ENCODE results near the gene RAD23A.

RAD23A gene

DNA sequence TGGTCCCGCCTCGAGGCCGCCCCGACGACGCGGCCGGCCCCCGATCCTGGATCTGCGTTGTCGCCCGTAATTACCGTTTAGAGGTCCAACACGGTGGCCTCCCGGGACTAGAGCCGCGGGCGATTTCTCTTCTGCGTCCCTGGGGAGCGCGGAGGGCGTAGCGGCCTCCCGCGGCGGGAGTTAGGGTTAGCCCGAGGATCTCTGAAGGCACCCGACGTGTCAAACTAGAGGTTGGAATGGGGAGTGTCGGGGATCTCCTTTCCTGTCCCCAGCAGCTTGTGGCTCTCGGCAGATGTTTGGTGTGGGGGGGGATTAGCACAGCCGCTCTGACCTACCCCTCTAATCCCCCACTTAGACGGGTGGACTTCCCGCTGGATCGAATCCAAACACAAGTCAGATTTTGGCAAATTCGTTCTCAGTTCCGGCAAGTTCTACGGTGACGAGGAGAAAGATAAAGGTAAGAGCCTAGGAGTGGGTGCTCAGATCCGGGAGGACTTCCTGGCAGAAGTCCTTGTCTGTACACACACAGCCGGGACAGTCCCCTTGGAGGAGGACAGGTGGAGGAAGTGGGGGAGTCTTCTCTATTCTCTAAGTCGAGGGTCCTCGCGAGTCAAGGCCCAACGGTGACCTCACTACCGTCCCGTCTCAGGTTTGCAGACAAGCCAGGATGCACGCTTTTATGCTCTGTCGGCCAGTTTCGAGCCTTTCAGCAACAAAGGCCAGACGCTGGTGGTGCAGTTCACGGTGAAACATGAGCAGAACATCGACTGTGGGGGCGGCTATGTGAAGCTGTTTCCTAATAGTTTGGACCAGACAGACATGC, 6.7 kb upstream of the RAD23A start:
- TF ChIP-seq, protein P1, sequence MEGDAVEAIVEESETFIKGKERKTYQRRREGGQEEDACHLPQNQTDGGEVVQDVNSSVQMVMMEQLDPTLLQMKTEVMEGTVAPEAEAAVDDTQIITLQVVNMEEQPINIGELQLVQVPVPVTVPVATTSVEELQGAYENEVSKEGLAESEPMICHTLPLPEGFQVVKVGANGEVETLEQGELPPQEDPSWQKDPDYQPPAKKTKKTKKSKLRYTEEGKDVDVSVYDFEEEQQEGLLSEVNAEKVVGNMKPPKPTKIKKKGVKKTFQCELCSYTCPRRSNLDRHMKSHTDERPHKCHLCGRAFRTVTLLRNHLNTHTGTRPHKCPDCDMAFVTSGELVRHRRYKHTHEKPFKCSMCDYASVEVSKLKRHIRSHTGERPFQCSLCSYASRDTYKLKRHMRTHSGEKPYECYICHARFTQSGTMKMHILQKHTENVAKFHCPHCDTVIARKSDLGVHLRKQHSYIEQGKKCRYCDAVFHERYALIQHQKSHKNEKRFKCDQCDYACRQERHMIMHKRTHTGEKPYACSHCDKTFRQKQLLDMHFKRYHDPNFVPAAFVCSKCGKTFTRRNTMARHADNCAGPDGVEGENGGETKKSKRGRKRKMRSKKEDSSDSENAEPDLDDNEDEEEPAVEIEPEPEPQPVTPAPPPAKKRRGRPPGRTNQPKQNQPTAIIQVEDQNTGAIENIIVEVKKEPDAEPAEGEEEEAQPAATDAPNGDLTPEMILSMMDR (conservative IDR thresholded peaks at IDR 0.05) = no peak
- TF ChIP-seq ZFX (IDR thresholded peaks at IDR 0.05) = peak; percentile 65; the same call in 1 of the 2 replicates
- peak overlapping the region; percentile 95 for H3K27ac ChIP-seq

DNA sequence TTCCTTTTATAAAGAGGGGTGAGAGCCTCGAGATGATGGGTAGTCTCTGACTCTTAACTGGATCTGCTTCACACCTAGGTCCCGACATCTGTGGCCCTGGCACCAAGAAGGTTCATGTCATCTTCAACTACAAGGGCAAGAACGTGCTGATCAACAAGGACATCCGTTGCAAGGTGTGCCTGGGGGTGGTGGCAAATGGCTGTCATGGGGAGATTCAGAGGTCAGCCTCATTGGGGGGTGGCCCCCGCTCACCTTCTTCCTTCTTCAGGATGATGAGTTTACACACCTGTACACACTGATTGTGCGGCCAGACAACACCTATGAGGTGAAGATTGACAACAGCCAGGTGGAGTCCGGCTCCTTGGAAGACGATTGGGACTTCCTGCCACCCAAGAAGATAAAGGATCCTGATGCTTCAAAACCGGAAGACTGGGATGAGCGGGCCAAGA, 5.7 kb upstream of the RAD23A start:
- TF ChIP-seq, protein P1 (conservative IDR thresholded peaks at IDR 0.05) = no peak

DNA sequence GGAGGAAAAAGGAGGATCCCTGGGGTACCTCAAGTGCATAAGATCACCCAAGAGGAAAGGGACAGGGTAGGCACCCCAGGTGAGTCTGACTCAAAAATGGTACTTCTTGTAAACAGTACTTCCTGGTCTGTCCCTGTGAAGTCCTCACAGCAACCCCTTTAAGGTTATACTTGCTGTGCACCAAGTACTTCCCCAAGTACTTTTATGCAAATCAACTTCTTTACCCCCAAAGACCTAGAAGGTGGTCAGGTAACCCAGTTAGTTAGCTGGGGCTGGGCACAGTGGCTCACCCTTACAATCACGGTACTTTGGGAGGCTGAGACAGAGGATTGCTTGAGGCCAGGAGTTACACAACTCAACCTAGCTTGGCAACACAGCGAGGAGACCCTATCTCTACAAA, 4.8 kb upstream of the RAD23A start:
- TF ChIP-seq, protein P1 (conservative IDR thresholded peaks at IDR 0.05) = no peak
- TF ChIP-seq ZFX (IDR thresholded peaks at IDR 0.05) = no peak
- peak overlapping the region; percentile 14 for H3K27ac ChIP-seq

More for the DNA sequence above, 5.7 kb upstream of the RAD23A start:
- H3K27ac ChIP-seq = peak overlapping the region; percentile 14

DNA sequence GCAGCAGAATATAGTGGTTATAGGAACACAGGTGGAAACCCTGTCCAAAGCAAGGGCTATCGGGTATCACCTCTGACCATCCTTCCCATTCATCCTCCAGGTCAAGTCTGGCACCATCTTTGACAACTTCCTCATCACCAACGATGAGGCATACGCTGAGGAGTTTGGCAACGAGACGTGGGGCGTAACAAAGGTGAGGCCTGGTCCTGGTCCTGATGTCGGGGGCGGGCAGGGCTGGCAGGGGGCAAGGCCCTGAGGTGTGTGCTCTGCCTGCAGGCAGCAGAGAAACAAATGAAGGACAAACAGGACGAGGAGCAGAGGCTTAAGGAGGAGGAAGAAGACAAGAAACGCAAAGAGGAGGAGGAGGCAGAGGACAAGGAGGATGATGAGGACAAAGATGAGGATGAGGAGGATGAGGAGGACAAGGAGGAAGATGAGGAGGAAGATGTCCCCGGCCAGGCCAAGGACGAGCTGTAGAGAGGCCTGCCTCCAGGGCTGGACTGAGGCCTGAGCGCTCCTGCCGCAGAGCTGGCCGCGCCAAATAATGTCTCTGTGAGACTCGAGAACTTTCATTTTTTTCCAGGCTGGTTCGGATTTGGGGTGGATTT, 2.1 kb upstream of the RAD23A start:
- peak overlapping the region; percentile 9; the same call in 1 of the 2 replicates for H3K27ac ChIP-seq
- TF ChIP-seq, protein P1 (conservative IDR thresholded peaks at IDR 0.05) = no peak
- TF ChIP-seq ZFX (IDR thresholded peaks at IDR 0.05) = no peak

DNA sequence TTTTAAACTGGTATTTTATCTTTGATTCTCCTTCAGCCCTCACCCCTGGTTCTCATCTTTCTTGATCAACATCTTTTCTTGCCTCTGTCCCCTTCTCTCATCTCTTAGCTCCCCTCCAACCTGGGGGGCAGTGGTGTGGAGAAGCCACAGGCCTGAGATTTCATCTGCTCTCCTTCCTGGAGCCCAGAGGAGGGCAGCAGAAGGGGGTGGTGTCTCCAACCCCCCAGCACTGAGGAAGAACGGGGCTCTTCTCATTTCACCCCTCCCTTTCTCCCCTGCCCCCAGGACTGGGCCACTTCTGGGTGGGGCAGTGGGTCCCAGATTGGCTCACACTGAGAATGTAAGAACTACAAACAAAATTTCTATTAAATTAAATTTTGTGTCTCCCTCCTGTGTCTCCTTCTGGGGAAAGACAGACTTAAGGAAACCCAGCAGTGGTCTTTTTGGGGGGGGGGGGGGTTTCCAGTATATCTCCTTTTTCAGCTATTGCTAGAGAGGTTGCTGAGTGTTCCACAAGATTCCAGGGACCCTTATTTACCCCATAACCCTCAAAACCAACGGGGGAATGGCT, 1.5 kb upstream of the RAD23A start:
- H3K27ac ChIP-seq = peak overlapping the region; percentile 9
- TF ChIP-seq, protein P1 (conservative IDR thresholded peaks at IDR 0.05) = no peak
- TF ChIP-seq ZFX (IDR thresholded peaks at IDR 0.05) = no peak

DNA sequence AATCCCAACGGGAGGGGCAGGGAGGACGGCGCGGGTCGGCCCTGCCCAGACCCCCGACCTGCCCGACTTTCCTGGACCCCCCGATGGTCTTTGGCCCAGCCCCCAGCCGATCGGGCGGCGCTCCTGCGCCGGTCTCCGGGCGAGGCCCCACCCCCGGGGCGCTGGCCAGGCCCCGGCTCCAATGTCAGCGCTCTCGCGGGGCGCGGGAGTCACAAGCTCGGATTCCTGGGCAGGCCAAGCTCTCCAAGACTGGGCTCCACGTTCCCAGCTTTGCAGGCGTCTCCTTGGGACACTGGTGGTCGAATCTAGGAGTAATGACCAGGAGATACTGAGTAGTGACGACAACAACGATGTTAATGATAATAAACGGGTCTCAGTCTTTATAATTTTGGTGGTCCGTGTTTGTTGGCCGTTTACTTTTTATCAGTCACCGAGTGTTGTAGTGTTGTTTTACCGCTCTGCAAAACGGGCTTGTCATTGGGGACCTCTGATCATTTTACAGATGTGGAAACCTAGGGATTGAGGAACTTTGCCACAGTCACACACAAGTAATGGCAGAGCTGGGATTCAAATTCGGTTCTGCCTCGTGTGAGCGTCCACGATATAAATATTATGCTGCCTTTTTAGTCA, 545 bp downstream of the RAD23A start:
- TF ChIP-seq, protein P1 (conservative IDR thresholded peaks at IDR 0.05) = no peak
- peak; percentile 66; the same call in 1 of the 2 replicates for TF ChIP-seq ZFX (IDR thresholded peaks at IDR 0.05)
- peak overlapping the region; percentile 95 for H3K27ac ChIP-seq

All from C4-2B (cell line).